GM18868 (cell line): Measurements from ENCODE around the gene VWCE.
A peak's percentile ranks its signal among the peaks of the same experiment; 100 is the strongest.

Source experiments
- ATAC-seq: cut with Tn5 transposase; IDR thresholded peaks from one replicate; pipeline ENCODE4 v1.9.1; 2021; ENCODE audit warnings: mild to moderate bottlenecking, moderate library complexity; ENCODE audit not compliant: unreplicated experiment

Gene VWCE

GRCh38 chr11:61328351-61328750 is 33.2 kb upstream of the VWCE start:
- no peak for ATAC-seq

DNA sequence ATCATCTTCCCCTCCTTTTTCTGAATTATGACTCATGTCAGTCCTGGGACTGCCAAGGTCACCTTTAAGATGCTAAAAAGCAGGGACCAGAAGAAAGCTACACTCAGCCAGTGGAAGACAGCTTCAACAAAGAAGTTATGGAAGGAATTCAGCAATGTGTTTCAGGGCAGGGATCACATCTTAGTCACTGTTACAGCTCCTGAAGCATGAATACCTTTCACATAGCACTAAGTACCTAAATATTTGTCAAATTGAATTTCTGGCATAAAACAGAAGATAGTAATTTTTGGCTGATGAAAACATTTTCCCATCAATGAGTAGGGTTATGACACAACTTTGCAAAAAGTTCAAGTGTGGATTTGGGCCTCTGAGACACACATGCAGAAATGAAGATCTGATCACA is 32.6 kb upstream of the VWCE start:
- no peak for ATAC-seq

DNA sequence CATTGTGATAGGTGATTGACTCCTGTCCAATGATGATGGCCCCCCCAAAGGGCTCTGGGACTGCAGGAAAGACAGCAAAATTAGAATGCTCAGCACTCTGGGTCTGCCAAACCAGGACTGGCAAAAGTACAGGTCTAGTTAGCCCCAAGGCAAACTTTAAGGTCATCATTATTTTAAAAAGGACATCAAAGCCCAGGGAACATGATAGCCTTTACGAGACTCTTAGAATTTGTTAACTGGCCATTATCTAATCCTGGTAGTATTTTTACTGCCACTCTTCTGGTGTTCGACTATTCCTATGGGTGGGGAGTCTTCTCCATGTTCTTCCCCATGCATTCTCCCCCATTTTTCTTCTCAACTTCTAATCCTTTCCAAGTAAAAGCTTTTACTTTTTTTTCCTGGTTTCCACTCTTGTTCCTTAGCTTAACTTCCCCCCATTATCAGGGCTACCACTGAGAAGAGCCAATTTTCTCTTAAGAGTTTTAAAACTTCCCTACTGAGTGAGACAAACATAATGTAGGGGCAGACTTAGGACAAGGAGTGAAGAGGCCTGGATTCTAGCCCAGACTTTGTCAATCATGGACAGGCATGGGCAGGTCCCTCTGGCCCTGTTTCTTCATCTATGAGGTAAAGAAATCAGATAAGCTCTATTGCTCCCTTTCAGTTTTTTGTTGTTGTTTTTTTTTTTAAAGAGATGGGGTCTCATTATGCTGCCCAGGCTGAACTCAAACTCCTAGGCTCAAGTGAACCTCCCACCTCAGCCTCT is 30.7 kb upstream of the VWCE start:
- ATAC-seq = no peak

DNA sequence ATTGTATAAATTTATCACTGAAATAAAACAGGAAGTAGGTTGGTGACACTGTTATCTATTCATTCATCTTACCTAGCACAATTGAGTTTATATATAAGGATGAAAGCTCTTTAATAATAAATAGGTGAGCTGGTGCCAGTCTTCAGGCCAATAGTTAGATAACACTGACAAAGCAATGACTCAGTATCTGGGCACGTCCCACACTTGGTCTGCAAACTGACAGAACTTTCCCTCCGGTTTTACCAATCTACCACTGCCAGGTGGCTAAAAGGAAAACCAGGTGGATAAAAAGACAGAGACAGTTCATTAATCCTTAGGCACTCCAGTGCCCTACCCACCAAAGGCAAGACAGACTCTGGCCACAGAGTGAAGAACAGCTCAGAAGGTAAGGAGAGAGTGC is 20.1 kb upstream of the VWCE start:
- ATAC-seq = no peak

- ATAC-seq = no peak
Observed at GRCh38 chr11:61310749-61311148, 15.6 kb upstream of the VWCE start.

DNA sequence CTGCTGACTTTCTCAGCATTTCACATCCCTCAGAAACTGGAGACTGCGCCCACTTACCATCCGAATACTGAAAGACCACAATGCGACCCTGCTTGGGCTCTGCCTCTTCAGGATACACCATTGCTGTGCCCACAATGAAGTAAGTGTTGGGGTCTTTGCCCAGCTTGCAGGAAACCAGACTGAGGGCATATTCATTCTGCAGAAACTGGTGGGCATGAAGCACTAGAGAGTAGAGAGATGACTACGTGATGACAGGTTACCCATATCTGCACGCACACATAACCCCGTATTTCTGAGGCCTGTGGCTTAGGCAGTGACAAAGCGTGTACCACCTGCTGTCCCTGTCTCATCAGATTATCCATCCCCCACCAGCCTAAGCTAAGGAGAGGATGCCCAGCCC is 14.6 kb upstream of the VWCE start:
- no peak for ATAC-seq

DNA sequence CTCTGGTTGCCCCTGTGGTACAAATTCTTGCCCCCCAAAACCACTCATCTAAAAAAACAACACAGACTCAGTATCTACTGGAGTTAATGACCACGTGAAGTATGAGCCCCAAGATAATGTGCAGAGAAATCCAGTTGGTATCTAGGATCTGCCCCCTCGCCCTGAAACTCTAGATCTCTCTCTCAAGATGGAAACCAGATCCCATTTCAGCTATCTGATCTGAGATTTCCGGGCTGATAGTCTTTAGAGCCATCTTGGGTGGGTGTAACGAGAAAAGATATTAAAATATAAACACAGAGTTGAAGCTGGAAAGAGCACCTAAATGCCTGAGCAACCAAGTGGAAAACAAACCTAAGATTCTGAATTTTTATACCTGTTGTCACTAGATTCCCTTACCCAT is 14.0 kb upstream of the VWCE start:
- ATAC-seq = no peak

- ATAC-seq = no peak
Observed at GRCh38 chr11:61307354-61307753, 12.2 kb upstream of the VWCE start.

DNA sequence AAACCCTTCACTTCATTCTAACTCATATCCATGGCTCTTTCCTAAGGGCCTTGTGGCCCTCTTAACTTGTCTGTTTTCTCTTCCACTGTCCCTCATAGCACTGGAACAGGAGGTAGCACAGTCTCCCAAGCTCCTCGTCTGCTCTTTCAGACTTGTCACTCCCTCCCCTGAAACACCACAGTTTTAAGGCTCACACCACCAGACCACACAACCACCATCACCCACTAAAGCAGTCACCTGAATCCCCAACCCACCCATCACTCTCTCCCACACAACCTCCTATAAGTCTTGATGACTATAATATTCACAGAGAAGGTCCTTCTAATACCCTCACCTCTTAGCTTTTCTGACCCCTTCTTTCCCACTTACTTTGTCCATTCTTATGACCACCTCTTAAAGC is 11.1 kb upstream of the VWCE start:
- ATAC-seq = no peak

DNA sequence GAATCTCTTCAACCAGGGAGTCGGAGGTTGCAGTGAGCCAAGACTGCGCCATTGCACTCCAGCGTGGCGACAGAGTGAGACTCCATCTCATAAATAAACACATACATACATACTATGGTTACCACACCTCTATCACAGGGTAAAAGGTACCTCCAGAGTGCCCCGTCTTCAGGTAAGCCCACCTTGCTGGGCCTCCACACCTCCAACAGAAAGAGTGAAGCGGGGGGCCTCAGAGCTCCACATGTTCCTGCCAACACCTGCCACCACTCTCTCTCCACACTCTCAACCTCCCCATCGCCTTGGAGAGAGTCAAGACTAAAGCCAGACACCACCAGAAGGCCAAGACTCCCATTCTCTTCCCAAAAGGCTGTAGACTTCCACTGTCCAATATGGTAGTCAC is 10.3 kb upstream of the VWCE start:
- ATAC-seq = no peak

GRCh38 chr11:61303725-61304124 is 8.6 kb upstream of the VWCE start:
- no peak for ATAC-seq

DNA sequence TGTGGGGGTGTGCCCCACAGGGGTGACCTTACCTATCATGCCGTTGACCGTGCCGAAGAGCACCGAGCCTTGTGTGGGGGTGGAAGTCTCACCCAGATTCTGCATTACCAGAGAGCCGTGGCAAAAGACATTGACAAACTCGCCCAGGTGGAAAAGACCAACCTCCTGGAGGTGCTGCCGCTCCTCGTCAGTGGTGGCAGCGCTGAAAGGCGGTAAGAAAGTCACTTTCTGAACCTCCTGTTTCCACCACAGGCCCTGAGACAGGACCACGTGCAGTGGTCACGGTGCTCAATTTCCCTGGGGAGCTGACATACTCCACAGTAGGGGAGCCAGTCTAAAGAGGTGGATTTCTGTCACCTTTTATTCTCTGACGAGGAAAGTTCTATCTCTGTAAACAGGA is 7.4 kb upstream of the VWCE start:
- ATAC-seq = no peak

- no peak for ATAC-seq
Observed at GRCh38 chr11:61298663-61299244, 3.6 kb upstream of the VWCE start.

DNA sequence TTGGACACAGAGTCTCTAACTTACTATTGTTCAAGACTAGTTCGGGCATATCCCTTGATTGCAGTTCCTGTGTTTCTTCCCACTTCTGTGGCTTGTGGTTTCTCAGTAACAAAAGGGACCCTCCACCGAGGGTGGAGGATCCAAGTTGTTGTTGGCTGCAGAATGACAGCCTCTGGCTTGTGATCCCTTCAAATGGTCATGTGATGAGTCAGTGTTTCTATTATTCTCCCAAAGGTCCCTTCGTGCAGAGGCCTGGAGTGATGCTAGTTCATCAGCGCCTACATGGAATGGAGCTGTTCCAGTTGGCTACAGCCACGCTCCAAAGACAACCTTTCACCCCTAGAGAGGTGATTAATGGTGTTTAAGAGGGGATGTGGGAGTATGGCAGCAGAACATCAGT is 2.6 kb upstream of the VWCE start:
- no peak for ATAC-seq

- no peak for ATAC-seq
Observed at GRCh38 chr11:61297341-61297740, 2.2 kb upstream of the VWCE start.

DNA sequence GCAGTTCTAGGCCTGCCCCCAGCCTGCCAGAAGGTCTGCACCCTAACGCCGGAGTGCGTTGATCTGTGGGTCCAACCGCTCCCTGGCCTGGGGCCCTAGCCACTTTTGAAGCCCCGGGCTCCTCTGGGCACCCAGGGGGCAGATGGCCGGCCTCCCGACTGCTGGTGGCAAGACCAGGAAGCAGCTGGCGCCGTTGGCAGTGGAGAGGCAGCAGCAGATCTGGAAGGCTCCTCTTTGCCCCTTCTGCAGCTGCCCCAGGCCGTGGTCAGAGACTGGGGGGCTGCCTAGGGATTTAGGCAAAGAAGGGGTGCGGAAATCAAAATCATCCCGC is 445 bp upstream of the VWCE start:
- ATAC-seq = no peak

GRCh38 chr11:61293867-61294716 is 1.0 kb downstream of the VWCE start:
- peak; percentile 27 for ATAC-seq

DNA sequence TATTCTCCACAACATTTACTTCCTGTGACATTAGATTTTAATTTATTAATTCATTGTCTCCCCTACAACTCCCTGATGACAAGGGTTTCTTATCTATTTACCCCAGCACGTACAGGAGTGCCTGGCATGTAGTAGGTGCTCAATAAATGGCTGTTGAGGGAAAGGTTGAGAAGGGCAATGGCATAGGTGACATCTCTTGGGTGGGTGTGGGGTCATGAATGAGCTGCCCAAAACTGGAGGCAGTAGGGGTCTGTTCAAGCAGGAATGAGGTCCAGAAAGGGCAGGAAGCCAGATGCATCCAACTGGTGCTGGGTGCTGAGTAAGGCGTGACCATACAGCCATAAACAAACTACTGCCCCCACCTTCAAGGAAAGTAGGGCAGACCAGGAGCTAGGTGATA is 2.8 kb downstream of the VWCE start:
- ATAC-seq = no peak

DNA sequence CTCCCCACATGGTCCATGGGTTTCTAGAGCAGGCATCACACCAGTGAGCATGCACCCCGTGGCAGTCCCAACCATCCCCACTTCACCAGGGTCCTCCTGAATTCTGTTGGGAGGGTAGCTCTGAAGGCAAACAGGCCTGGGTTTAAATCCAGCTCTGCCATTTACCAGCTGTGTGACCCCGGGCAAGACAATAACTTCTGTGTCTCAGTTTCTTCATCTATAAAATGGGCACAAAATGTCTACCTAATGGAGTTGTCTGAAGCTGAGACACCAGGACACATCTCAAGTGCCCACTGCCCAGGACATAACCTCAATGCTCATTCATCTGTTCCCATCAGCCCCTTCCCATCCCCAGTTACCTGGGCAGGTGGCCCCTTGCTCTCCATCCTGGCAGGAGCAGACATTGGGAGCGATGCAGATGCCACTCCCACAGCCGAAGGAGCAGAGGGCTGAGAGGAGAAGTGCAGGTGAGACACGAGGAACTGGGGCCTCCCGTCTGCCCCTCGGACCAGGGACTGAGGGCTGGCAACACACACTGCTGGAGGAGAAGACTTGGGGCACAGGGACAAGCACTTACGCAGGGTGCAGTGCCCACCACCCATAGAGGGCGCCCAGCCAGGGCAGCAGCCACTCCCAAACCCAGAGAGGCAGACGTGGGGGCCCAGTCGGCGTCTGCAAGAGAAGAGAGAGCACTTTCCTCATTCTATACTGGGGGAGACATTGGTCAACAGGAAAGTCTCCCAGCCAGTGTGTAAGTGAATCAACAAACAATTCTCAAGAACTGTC is 4.0 kb downstream of the VWCE start:
- ATAC-seq = no peak

DNA sequence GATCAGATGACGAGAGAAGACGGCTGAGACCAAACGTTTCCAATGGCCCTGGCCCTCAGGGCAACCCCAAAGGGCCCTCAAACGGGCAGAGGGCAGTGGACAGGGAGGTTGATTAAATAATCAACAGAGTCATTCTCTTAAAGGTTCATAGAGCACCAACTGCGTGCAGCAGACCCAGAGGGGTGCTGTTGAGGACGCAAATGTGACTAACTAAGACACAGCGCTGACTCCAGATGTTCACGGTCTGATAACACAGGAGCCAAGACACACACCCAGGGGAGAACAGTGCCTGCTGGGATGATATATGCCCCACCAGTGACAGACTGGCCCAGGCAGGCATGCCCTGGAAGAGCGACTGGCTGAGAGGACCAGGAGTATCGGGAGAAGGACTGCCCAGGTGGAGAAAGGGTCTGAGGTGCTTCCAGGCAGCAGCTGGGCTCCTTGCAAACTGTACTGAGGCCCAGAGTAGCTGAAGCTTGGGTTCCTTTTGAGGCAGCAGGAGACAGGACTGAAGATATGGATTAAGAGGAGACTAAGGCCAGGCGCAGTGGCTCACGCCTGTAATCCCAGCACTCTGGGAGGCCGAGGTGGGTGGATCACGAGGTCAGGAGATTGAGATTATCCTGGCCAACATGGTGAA is 7.7 kb downstream of the VWCE start:
- no peak for ATAC-seq

- no peak for ATAC-seq
Observed at GRCh38 chr11:61283613-61284012, 11.5 kb downstream of the VWCE start.
